Suprapubic skin (tissue), 4 donors: ENCODE data around the gene ERVK3-1. TPM values are rescaled to one million over a fixed set of nuclear protein-coding genes. Genes with fewer than 3 reads are reported as not detected.
"Not testable (repeated sequence)": the region's sequence is repeated elsewhere in the genome, so short reads cannot be mapped to it uniquely, and the experiment has no call there.

ENCODE experiments used
- DNase-seq, 2 donors: peaks; one replicate each; pipeline ENCODE4 v3.0.0-alpha.2; 2019; ENCODE audit warnings: low spot score in 2 of 2
- H3K27ac ChIP-seq: fragments of 200-600 bp; sonication (generic); one replicate; pipeline ENCODE4 v1.5.1; 2019
- H3K27me3 ChIP-seq: fragments of 200-600 bp; sonication (generic); one replicate; pipeline ENCODE4 v1.5.1; 2019
- H3K36me3 ChIP-seq: fragments of 200-600 bp; sonication (generic); one replicate; pipeline ENCODE4 v1.5.1; 2019
- H3K4me1 ChIP-seq: fragments of 200-600 bp; sonication (generic); one replicate; pipeline ENCODE4 v1.5.1; 2019
- H3K4me3 ChIP-seq: fragments of 200-600 bp; sonication (generic); one replicate; pipeline ENCODE4 v1.5.1; 2019; ENCODE audit warnings: mild to moderate bottlenecking
- H3K9me3 ChIP-seq: fragments of 200-600 bp; sonication (generic); one replicate; pipeline ENCODE4 v1.5.1; 2019
- CTCF ChIP-seq, 2 donors: fragments of 200-600 bp in 1 of 2; fragments of 450-650 bp in 1 of 2; sonication (generic) in 1 of 2; IDR thresholded peaks; one replicate each; pipeline ENCODE4 v1.5.1; 2016 to 2019; ENCODE audit warnings: antibody characterized with exemption in 2 of 2, mild to moderate bottlenecking in 1 of 2, moderate library complexity in 1 of 2
- EP300 ChIP-seq: sonication (generic); formaldehyde crosslinking; IDR thresholded peaks from one replicate; pipeline ENCODE4 v1.6.1; 2017; ENCODE audit warnings: antibody characterized with exemption
- POLR2A ChIP-seq, 2 donors: fragments of 450-650 bp; IDR thresholded peaks; one replicate each; pipeline ENCODE4 v1.6.1; 2017; ENCODE audit warnings: antibody characterized with exemption in 2 of 2, mild to moderate bottlenecking in 2 of 2, moderate library complexity in 2 of 2
- POLR2AphosphoS5 ChIP-seq, 3 donors: sonication (generic); formaldehyde crosslinking; IDR thresholded peaks; one replicate each; pipeline ENCODE4 v1.6.1; 2017; ENCODE audit warnings: antibody characterized with exemption in 3 of 3
- WGBS: methylation state at CpG from one replicate; pipeline ENCODE4 v1.1.5; 2018; 5-methylcytosine and 5-hydroxymethylcytosine counted together
- total RNA-seq, 4 donors: library from RNA; depleted of rRNA; stranded (reverse); fragments of >200 nt; gene quantifications; one replicate each; pipeline ENCODE4 v1.1.0, GENCODE V29; 2016

Gene ERVK3-1
- total RNA-seq, 4 donors from 2014 or later = 36.9 to 70.3 (median 42.1) TPM

GRCh38 chr19:58338825-58339558, 33.8 kb downstream of the ERVK3-1 start:
- TF ChIP-seq EP300 (no peak), CTCF (IDR thresholded peaks at IDR 0.05) (no peak), POLR2A (IDR thresholded peaks at IDR 0.05) (no peak), POLR2AphosphoS5 (IDR thresholded peaks at IDR 0.05) (no peak)
- whole genome bisulfite sequencing = 89% methylated on average over 25 of the region's 30 CpGs
- H3K9me3 ChIP-seq = no peaks in the 10 kb centered on the region
- no peak for DNase-seq
- no peak overlapping the region for H3K4me3 ChIP-seq
- H3K36me3 ChIP-seq = peaks cover 44% of the 10 kb centered on the region
- no peaks in the 10 kb centered on the region for H3K27me3 ChIP-seq
- H3K4me1 ChIP-seq = no peaks in the 10 kb centered on the region
- no peak overlapping the region for H3K27ac ChIP-seq

- H3K9me3 ChIP-seq = no peaks in the 10 kb centered on the region
- peaks cover 21% of the 10 kb centered on the region for H3K4me1 ChIP-seq
- peaks cover 28% of the 10 kb centered on the region for H3K27me3 ChIP-seq
- WGBS = 63% methylated on average over 5 of the region's 5 CpGs
- TF ChIP-seq POLR2A (IDR thresholded peaks at IDR 0.05) (no peak), EP300 (no peak), POLR2AphosphoS5 (IDR thresholded peaks at IDR 0.05) (no peak), CTCF (IDR thresholded peaks at IDR 0.05) (no peak)
- H3K4me3 ChIP-seq = no peak overlapping the region
- H3K27ac ChIP-seq = no peak overlapping the region
- DNase-seq = no peak
- peaks cover 4% of the 10 kb centered on the region for H3K36me3 ChIP-seq
These were observed 40.4 kb downstream of the ERVK3-1 start for GRCh38 chr19:58345558-58345957.

GRCh38 chr19:58346961-58347929, 42.1 kb downstream of the ERVK3-1 start:
- peak overlapping the region; percentile 30 for H3K27ac ChIP-seq
- TF ChIP-seq POLR2AphosphoS5 (IDR thresholded peaks at IDR 0.05) (no peak), EP300 (no peak), CTCF (IDR thresholded peaks at IDR 0.05) (no peak), POLR2A (IDR thresholded peaks at IDR 0.05) (no peak)
- H3K9me3 ChIP-seq = no peaks in the 10 kb centered on the region
- H3K4me3 ChIP-seq = peak overlapping the region; percentile 50
- peaks cover 21% of the 10 kb centered on the region for H3K4me1 ChIP-seq
- no peaks in the 10 kb centered on the region for H3K36me3 ChIP-seq
- peaks cover 38% of the 10 kb centered on the region for H3K27me3 ChIP-seq
- 0% methylated on average over 13 of the region's 82 CpGs for WGBS
- no peak for DNase-seq

GRCh38 chr19:58348080-58348479, 42.9 kb downstream of the ERVK3-1 start:
- peak overlapping the region; percentile 10 for H3K27ac ChIP-seq
- H3K27me3 ChIP-seq = peaks cover 38% of the 10 kb centered on the region
- not testable (repeated sequence) for DNase-seq, H3K36me3 ChIP-seq, H3K9me3 ChIP-seq
- 11% methylated on average over 12 of the region's 12 CpGs for WGBS
- H3K4me3 ChIP-seq = peak overlapping the region; percentile 50
- H3K4me1 ChIP-seq = peaks cover 21% of the 10 kb centered on the region

GRCh38 chr19:58349590-58349989, 44.4 kb downstream of the ERVK3-1 start:
- peaks cover 21% of the 10 kb centered on the region for H3K4me1 ChIP-seq
- no peak for DNase-seq
- H3K27me3 ChIP-seq = peaks cover 43% of the 10 kb centered on the region
- no peak for TF ChIP-seq CTCF (IDR thresholded peaks at IDR 0.05)
- no peak for TF ChIP-seq EP300
- no peak for TF ChIP-seq POLR2A (IDR thresholded peaks at IDR 0.05)
- TF ChIP-seq POLR2AphosphoS5 (IDR thresholded peaks at IDR 0.05) = no peak
- WGBS = 80% methylated on average over 8 of the region's 8 CpGs
- no peak overlapping the region for H3K27ac ChIP-seq
- H3K4me3 ChIP-seq = no peak overlapping the region
- no peaks in the 10 kb centered on the region for H3K36me3 ChIP-seq
- no peaks in the 10 kb centered on the region for H3K9me3 ChIP-seq
